ENCODE results near the gene TGFBR3.

DNA sequence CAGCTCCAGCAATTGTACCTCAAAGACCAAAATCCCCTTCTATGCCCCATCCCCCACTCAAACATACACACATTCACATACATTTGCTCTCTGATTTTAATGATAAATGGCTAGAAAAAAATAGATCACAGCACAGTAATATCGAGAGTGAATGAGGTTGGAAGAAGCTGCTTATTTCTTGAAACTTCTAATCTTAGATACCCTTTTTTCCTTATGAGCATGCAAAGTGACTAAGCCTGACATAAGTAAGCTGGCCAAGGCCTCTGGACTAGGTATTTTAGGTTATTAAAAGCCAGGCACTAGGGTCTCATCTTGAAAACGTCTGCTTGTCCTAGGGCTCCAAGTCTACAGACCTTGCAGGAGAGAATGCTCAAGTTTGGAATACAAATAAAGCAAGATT lies 133.6 kb downstream of the TGFBR3 start:
- TF ChIP-seq EZH2 (IDR thresholded peaks at IDR 0.05; ENCODE audit: insufficient read depth, poor library complexity, severe bottlenecking) (no peak), EZH2phosphoT487 (IDR thresholded peaks at IDR 0.05; ENCODE audit: insufficient read depth, low read depth) (no peak)

All from GM23248 (cell line).